Measurements from ENCODE around the gene PET117.

DNA sequence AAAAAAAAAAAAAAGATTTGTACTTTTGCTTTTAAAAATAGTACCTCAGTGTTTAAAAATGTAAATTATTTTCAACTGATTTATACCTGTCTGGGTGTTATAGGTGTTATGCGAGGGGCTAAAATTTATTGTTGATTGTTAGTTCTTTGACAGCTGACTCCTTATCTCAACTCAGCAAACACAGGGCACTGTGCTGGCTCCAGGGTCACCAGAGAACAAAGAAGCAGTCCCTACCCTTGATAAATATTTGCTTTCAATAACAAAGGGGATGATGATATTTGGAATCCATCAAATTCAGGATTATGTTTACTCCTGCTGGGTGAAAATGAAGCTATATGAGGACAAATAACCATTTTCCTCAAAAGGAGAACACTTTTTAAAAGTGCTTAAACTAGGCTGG lies 34.2 kb upstream of the PET117 start:
- TF ChIP-seq, protein P1, sequence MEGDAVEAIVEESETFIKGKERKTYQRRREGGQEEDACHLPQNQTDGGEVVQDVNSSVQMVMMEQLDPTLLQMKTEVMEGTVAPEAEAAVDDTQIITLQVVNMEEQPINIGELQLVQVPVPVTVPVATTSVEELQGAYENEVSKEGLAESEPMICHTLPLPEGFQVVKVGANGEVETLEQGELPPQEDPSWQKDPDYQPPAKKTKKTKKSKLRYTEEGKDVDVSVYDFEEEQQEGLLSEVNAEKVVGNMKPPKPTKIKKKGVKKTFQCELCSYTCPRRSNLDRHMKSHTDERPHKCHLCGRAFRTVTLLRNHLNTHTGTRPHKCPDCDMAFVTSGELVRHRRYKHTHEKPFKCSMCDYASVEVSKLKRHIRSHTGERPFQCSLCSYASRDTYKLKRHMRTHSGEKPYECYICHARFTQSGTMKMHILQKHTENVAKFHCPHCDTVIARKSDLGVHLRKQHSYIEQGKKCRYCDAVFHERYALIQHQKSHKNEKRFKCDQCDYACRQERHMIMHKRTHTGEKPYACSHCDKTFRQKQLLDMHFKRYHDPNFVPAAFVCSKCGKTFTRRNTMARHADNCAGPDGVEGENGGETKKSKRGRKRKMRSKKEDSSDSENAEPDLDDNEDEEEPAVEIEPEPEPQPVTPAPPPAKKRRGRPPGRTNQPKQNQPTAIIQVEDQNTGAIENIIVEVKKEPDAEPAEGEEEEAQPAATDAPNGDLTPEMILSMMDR (IDR thresholded peaks at IDR 0.05): no peak
- TF ChIP-seq POLR2A (IDR thresholded peaks at IDR 0.05): no peak
